ENCODE data around the gene CAMTA1. TPM values are rescaled to one million over a fixed set of nuclear protein-coding genes. Genes with fewer than 3 reads are reported as not detected.

CAMTA1 gene
- polyA plus RNA-seq, 1 donor (not counting 4 experiments of a cell fraction or from before 2014, with no cell fraction given): 51.4 TPM

DNA sequence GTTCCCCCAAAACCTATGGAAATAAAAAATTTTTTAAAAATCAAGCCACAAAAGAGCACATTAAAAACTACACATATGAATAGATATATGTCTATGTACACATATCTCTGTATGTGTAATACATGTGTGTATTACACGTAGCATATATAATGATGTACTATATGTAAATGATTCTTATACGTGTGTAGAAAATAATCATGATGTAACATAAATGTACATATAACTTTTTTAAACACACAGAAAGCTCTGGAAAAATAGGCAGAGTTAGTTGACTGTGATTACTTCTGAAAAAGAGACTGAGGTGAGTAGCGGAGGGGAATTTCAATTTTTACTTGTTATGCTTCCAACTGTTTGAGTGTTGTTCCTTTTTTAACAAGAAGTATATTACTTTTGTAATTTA lies 405.0 kb downstream of the CAMTA1 start:
- Histone ChIP-seq H3K9me1 (ENCODE audit: control insufficient read depth, extremely low read depth, insufficient read depth, low read length) (no peaks in the 10 kb centered on the region), H2AFZ (ENCODE audit: control insufficient read depth, low read length) (no peak overlapping the region), H3K36me3 (ENCODE audit: control insufficient read depth in 2 of 2, extremely low read depth in 1 of 2, insufficient read depth in 2 of 2, low read length in 2 of 2) (no peaks in the 10 kb centered on the region), H3K9me3 (ENCODE audit: control insufficient read depth, low read depth, low read length) (no peaks in the 10 kb centered on the region), H3K79me2 (ENCODE audit: control insufficient read depth, insufficient read depth, low read length) (no peaks in the 10 kb centered on the region), H3K4me3 (ENCODE audit: control insufficient read depth in 2 of 3, extremely low read depth in 1 of 3, insufficient read depth in 2 of 3, low read depth in 1 of 3, low read length in 3 of 3) (no peak overlapping the region), H3K9ac (ENCODE audit: control insufficient read depth, extremely low read depth, insufficient read depth, low read length) (no peak overlapping the region), H3K27ac (ENCODE audit: control insufficient read depth, insufficient read depth, low read length) (no peak overlapping the region), H3K27me3 (ENCODE audit: control insufficient read depth, extremely low read depth, insufficient read depth, low read length) (no peaks in the 10 kb centered on the region), H4K20me1 (ENCODE audit: control insufficient read depth, extremely low read depth, insufficient read depth, low read length) (no peaks in the 10 kb centered on the region), H3K4me2 (ENCODE audit: control insufficient read depth, extremely low read depth, insufficient read depth, low read depth, low read length) (no peak overlapping the region), H3K4me1 (ENCODE audit: control insufficient read depth, extremely low read depth, insufficient read depth, low read length) (no peaks in the 10 kb centered on the region)
- DNase-seq (ENCODE audit: low read depth, low spot score): no peak
- no peak for FAIRE-seq
- no peak for TF ChIP-seq EZH2 (IDR thresholded peaks at IDR 0.05; ENCODE audit: low read length)
- TF ChIP-seq, protein P1, sequence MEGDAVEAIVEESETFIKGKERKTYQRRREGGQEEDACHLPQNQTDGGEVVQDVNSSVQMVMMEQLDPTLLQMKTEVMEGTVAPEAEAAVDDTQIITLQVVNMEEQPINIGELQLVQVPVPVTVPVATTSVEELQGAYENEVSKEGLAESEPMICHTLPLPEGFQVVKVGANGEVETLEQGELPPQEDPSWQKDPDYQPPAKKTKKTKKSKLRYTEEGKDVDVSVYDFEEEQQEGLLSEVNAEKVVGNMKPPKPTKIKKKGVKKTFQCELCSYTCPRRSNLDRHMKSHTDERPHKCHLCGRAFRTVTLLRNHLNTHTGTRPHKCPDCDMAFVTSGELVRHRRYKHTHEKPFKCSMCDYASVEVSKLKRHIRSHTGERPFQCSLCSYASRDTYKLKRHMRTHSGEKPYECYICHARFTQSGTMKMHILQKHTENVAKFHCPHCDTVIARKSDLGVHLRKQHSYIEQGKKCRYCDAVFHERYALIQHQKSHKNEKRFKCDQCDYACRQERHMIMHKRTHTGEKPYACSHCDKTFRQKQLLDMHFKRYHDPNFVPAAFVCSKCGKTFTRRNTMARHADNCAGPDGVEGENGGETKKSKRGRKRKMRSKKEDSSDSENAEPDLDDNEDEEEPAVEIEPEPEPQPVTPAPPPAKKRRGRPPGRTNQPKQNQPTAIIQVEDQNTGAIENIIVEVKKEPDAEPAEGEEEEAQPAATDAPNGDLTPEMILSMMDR (optimal IDR thresholded peaks at IDR 0.05 in 1 of 3, IDR thresholded peaks at IDR 0.05 in 1 of 3, conservative IDR thresholded peaks at IDR 0.05 in 1 of 3; ENCODE audit: extremely low read depth in 1 of 3, insufficient read depth in 2 of 3, low read length in 3 of 3): no peak
- dilution Hi-C loops (cut with MboI; ENCODE audit: extremely low pct_ligation_motif_present, low sequenced_read_pairs): no loop called here

DNA sequence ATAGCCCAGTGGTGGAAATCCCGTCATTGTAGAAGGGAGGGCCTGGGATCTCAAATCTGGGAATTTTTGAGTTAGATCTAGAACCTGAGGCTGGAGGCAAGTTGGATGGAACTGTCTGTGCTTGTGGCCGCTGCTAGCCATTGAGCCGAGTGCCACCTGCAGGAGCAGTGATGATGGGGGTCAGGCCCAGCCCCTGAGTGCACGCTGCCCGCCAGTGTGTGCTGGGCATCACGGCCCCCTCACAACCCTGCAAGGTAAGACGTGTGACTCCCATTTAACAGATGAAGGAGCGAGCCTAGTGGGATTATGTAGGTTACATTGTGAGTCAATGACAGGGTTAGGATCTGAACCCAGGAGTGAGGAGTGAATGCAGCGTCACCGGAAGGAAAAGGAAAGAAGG lies 407.2 kb downstream of the CAMTA1 start:
- H3K4me3 ChIP-seq (ENCODE audit: control insufficient read depth in 2 of 3, extremely low read depth in 1 of 3, insufficient read depth in 2 of 3, low read depth in 1 of 3, low read length in 3 of 3): no peak overlapping the region
- no peak for DNase-seq (ENCODE audit: low read depth, low spot score)
- no peak overlapping the region for H2AFZ ChIP-seq (ENCODE audit: control insufficient read depth, low read length)
- TF ChIP-seq, protein P1 (optimal IDR thresholded peaks at IDR 0.05 in 1 of 3, IDR thresholded peaks at IDR 0.05 in 1 of 3, conservative IDR thresholded peaks at IDR 0.05 in 1 of 3; ENCODE audit: extremely low read depth in 1 of 3, insufficient read depth in 2 of 3, low read length in 3 of 3): no peak
- no peak for TF ChIP-seq EZH2 (IDR thresholded peaks at IDR 0.05; ENCODE audit: low read length)
- no peaks in the 10 kb centered on the region for H3K79me2 ChIP-seq (ENCODE audit: control insufficient read depth, insufficient read depth, low read length)
- H3K9ac ChIP-seq (ENCODE audit: control insufficient read depth, extremely low read depth, insufficient read depth, low read length): no peak overlapping the region
- no peaks in the 10 kb centered on the region for H3K4me1 ChIP-seq (ENCODE audit: control insufficient read depth, extremely low read depth, insufficient read depth, low read length)
- H3K36me3 ChIP-seq (ENCODE audit: control insufficient read depth in 2 of 2, extremely low read depth in 1 of 2, insufficient read depth in 2 of 2, low read length in 2 of 2): no peaks in the 10 kb centered on the region
- no peaks in the 10 kb centered on the region for H3K9me1 ChIP-seq (ENCODE audit: control insufficient read depth, extremely low read depth, insufficient read depth, low read length)
- no peak overlapping the region for H3K4me2 ChIP-seq (ENCODE audit: control insufficient read depth, extremely low read depth, insufficient read depth, low read depth, low read length)
- H3K27ac ChIP-seq (ENCODE audit: control insufficient read depth, insufficient read depth, low read length): no peak overlapping the region
- dilution Hi-C loops (cut with MboI; ENCODE audit: extremely low pct_ligation_motif_present, low sequenced_read_pairs): no loop called here
- no peaks in the 10 kb centered on the region for H3K9me3 ChIP-seq (ENCODE audit: control insufficient read depth, low read depth, low read length)
- FAIRE-seq: no peak
- H4K20me1 ChIP-seq (ENCODE audit: control insufficient read depth, extremely low read depth, insufficient read depth, low read length): no peaks in the 10 kb centered on the region
- H3K27me3 ChIP-seq (ENCODE audit: control insufficient read depth, extremely low read depth, insufficient read depth, low read length): no peaks in the 10 kb centered on the region

All from keratinocyte (primary cell).